GM12878 (cell line): ENCODE measurements around the gene TACSTD2. TPM values are rescaled to one million over a fixed set of nuclear protein-coding genes. Genes with fewer than 3 reads are reported as not detected.

ENCODE experiments used
- CREM ChIP-seq: IDR thresholded peaks from 2 replicates; pipeline ENCODE4 v1.6.1; 2014; ENCODE audit warnings: antibody characterized with exemption, low read depth
- HSF1 ChIP-seq: fragments of 150-350 bp; IDR thresholded peaks from 2 replicates; pipeline ENCODE4 v1.6.1; 2014; ENCODE audit warnings: mild to moderate bottlenecking, low read depth, low read length
- IRF3 ChIP-seq: fragments of 450-650 bp; IDR thresholded peaks from 2 replicates; pipeline ENCODE4 v1.6.1; 2014; ENCODE audit warnings: mild to moderate bottlenecking
- KAT2A ChIP-seq: conservative IDR thresholded peaks from 2 replicates; pipeline ENCODE4 v1.6.1; 2011; ENCODE audit warnings: low read depth, low read length; ENCODE audit not compliant: control insufficient read depth
- RAD51 ChIP-seq: fragments of 450-650 bp; IDR thresholded peaks from 2 replicates; pipeline ENCODE4 v1.6.1; 2016; ENCODE audit warnings: moderate library complexity, mild to moderate bottlenecking, inconsistent platforms
- RELB ChIP-seq: fragments of 450-650 bp; IDR thresholded peaks from 2 replicates; pipeline ENCODE4 v1.6.1; 2017; ENCODE audit warnings: low read depth, mild to moderate bottlenecking, moderate library complexity
- REST ChIP-seq: IDR thresholded peaks from 2 replicates; pipeline ENCODE4 v1.6.1; 2012; ENCODE audit warnings: mild to moderate bottlenecking, low read depth, low read length
- SIN3A ChIP-seq: IDR thresholded peaks from 2 replicates; pipeline ENCODE4 v1.6.1; 2012; ENCODE audit warnings: low read depth, low read length, improper control_type of control experiment
- SKIL ChIP-seq: fragments of 450-650 bp; IDR thresholded peaks from 2 replicates; pipeline ENCODE4 v1.6.1; 2017; ENCODE audit warnings: mild to moderate bottlenecking, low read depth, inconsistent platforms; ENCODE audit not compliant: poor library complexity, severe bottlenecking
- SPI1 ChIP-seq: IDR thresholded peaks from 2 replicates; pipeline ENCODE4 v1.6.1; 2011; ENCODE audit warnings: low read depth, mild to moderate bottlenecking, low read length, moderate library complexity, borderline replicate concordance; ENCODE audit not compliant: insufficient read depth
- ZNF217 ChIP-seq: fragments of 450-650 bp; IDR thresholded peaks from 2 replicates; pipeline ENCODE4 v1.6.1; 2017; ENCODE audit warnings: antibody characterized with exemption, mild to moderate bottlenecking
- ZNF384 ChIP-seq: IDR thresholded peaks from 2 replicates; pipeline ENCODE4 v1.6.1; 2012; ENCODE audit warnings: low read depth, mild to moderate bottlenecking, low read length, improper control_type of control experiment, borderline replicate concordance
- polyA plus RNA-seq, 11 experiments: library from polyadenylated mRNA; depleted of rRNA in 4 of 11; unstranded in 6 of 11; stranded (reverse) in 5 of 11; fragments of >200 nt; fragmentation: Nextera tagmentation in 4 of 11; fragmentation: Illumina TruSeq in 1 of 11; extraction: Ambion mirVana in 4 of 11; extraction: Trizol in 1 of 11; gene quantifications; 1 replicate in 1 of 11; 2 replicates in 10 of 11; pipeline versions ENCODE4 v1.2.1 to v1.2.3, GENCODE V29; 2011 to 2016; ENCODE audit warnings: inconsistent platforms in 2 of 11, missing spikeins in 2 of 11, low read depth in 1 of 11
- total RNA-seq, 4 experiments: library from RNA; depleted of rRNA in 3 of 4; stranded (reverse); fragments of >200 nt in 3 of 4; fragmentation: Illumina TruSeq in 1 of 4; extraction: Trizol in 1 of 4; gene quantifications; 2 replicates each; pipeline versions ENCODE4 v1.2.1 to v1.2.3, GENCODE V29; 2013 to 2021

Gene TACSTD2
- total and polyA plus RNA-seq, 10 of the 15 experiments (the other 5 are each of a cell fraction or from before 2014, with no cell fraction given): 0.56 to 9.4 (median 3.7) TPM

- no peak for TF ChIP-seq SKIL
- no peak for TF ChIP-seq HSF1
- TF ChIP-seq KAT2A: no peak
- no peak for TF ChIP-seq RAD51
- no peak for TF ChIP-seq CREM
- TF ChIP-seq REST: no peak
- no peak for TF ChIP-seq RELB
- no peak for TF ChIP-seq IRF3
- no peak for TF ChIP-seq SPI1
- no peak for TF ChIP-seq ZNF384
- TF ChIP-seq SIN3A: peak; percentile 66; the same call in 1 of the 2 replicates
- no peak for TF ChIP-seq ZNF217
These were observed 31.2 kb downstream of the TACSTD2 start (continued) for GRCh38 chr1:58545591-58546519.
